Measurements from ENCODE around the gene USF2. TPM values are rescaled to one million over a fixed set of nuclear protein-coding genes. Genes with fewer than 3 reads are reported as not detected.

Gene USF2
- total RNA-seq, 4 donors from 2014 or later, result 75.1 to 137 (median 93.0) TPM

GRCh38 chr19:35223084-35223790 is 45.5 kb upstream of the USF2 start:
- WGBS, 2 donors (ENCODE audit: low coverage in 1 of 2), result 33 to 40% methylated on average over 1 to 2 of the region's 6 CpGs
- no peaks in the 10 kb centered on the region for H3K36me3 ChIP-seq
- no peak overlapping the region for H3K4me3 ChIP-seq
- ATAC-seq, result no peak
- peaks cover 37% of the 10 kb centered on the region for H3K27me3 ChIP-seq
- H3K27ac ChIP-seq, result no peak overlapping the region
- no peaks in the 10 kb centered on the region for H3K4me1 ChIP-seq
- TF ChIP-seq CTCF (IDR thresholded peaks at IDR 0.05), result no peak
- no peak for TF ChIP-seq POLR2AphosphoS5 (IDR thresholded peaks at IDR 0.05)
- no peak for TF ChIP-seq EP300 (IDR thresholded peaks at IDR 0.05)
- TF ChIP-seq POLR2A (IDR thresholded peaks at IDR 0.05), result no peak
- H3K9me3 ChIP-seq, result peaks cover 0 to 16% (median 0%) of the 10 kb centered on the region in 3 donors

GRCh38 chr19:35223862-35224505 is 44.8 kb upstream of the USF2 start:
- Histone ChIP-seq H3K4me1 (no peaks in the 10 kb centered on the region), H3K9me3 (peaks cover 0 to 15% (median 0%) of the 10 kb centered on the region in 3 donors), H3K4me3 (no peak overlapping the region), H3K36me3 (no peaks in the 10 kb centered on the region), H3K27ac (no peak overlapping the region), H3K27me3 (peaks cover 44% of the 10 kb centered on the region)
- ATAC-seq, result no peak
- 58 to 75% methylated on average over 1 to 2 of the region's 4 CpGs for WGBS, 2 donors (ENCODE audit: low coverage in 1 of 2)
- TF ChIP-seq POLR2AphosphoS5 (IDR thresholded peaks at IDR 0.05), result no peak
- no peak for TF ChIP-seq CTCF (IDR thresholded peaks at IDR 0.05)
- TF ChIP-seq EP300 (IDR thresholded peaks at IDR 0.05), result no peak
- no peak for TF ChIP-seq POLR2A (IDR thresholded peaks at IDR 0.05)

GRCh38 chr19:35224681-35225571 is 43.8 kb upstream of the USF2 start:
- Histone ChIP-seq H3K27me3 (peaks cover 44% of the 10 kb centered on the region), H3K9me3 (peaks cover 0 to 7% (median 0%) of the 10 kb centered on the region in 3 donors), H3K4me3 (no peak overlapping the region), H3K4me1 (no peaks in the 10 kb centered on the region), H3K36me3 (no peaks in the 10 kb centered on the region), H3K27ac (no peak overlapping the region)
- TF ChIP-seq POLR2A (IDR thresholded peaks at IDR 0.05), result no peak
- ATAC-seq, result no peak
- 10 to 50% methylated on average over 2 of the region's 41 CpGs for WGBS, 2 donors (ENCODE audit: low coverage in 1 of 2)

GRCh38 chr19:35225951-35226350 is 42.8 kb upstream of the USF2 start:
- H3K9me3 ChIP-seq, result peaks cover 0 to 7% (median 0%) of the 10 kb centered on the region in 3 donors
- no peaks in the 10 kb centered on the region for H3K36me3 ChIP-seq
- 67 to 70% methylated on average over 3 to 5 of the region's 6 CpGs for WGBS, 2 donors (ENCODE audit: low coverage in 1 of 2)
- H3K27me3 ChIP-seq, result peaks cover 44% of the 10 kb centered on the region
- no peak overlapping the region for H3K4me3 ChIP-seq
- ATAC-seq, result no peak
- H3K27ac ChIP-seq, result no peak overlapping the region
- no peaks in the 10 kb centered on the region for H3K4me1 ChIP-seq
- TF ChIP-seq POLR2A (IDR thresholded peaks at IDR 0.05), result no peak
- TF ChIP-seq POLR2AphosphoS5 (IDR thresholded peaks at IDR 0.05), result no peak
- TF ChIP-seq CTCF (IDR thresholded peaks at IDR 0.05), result no peak
- no peak for TF ChIP-seq EP300 (IDR thresholded peaks at IDR 0.05)

- H3K4me3 ChIP-seq, result no peak overlapping the region
- H3K4me1 ChIP-seq, result no peaks in the 10 kb centered on the region
- WGBS, 2 donors (ENCODE audit: low coverage in 1 of 2), result 62 to 77% methylated on average over 5 of the region's 5 CpGs
- H3K36me3 ChIP-seq, result no peaks in the 10 kb centered on the region
- peaks cover 0 to 7% (median 0%) of the 10 kb centered on the region in 3 donors for H3K9me3 ChIP-seq
- no peak for ATAC-seq
- no peak for TF ChIP-seq CTCF (IDR thresholded peaks at IDR 0.05)
- TF ChIP-seq POLR2AphosphoS5 (IDR thresholded peaks at IDR 0.05), result no peak
- no peak for TF ChIP-seq POLR2A (IDR thresholded peaks at IDR 0.05)
- TF ChIP-seq EP300 (IDR thresholded peaks at IDR 0.05), result no peak
- H3K27me3 ChIP-seq, result peaks cover 45% of the 10 kb centered on the region
- no peak overlapping the region for H3K27ac ChIP-seq
Measured at GRCh38 chr19:35226748-35227147, 42.0 kb upstream of the USF2 start.

Data from gastroesophageal sphincter (tissue), 4 donors.